ENCODE results near the gene NPAT. TPM values are rescaled to one million over a fixed set of nuclear protein-coding genes. Genes with fewer than 3 reads are reported as not detected.
"Not testable (repeated sequence)": the region's sequence is repeated elsewhere in the genome, so short reads cannot be mapped to it uniquely, and the experiment has no call there.

The NPAT gene
- total RNA-seq, 1 experiment from 2014 or later = 18.6 TPM

GRCh38 chr11:108122166-108122628 lies 100.2 kb downstream of the NPAT start:
- Histone ChIP-seq H3F3A (ENCODE audit: insufficient read depth, low read depth) (no peaks in the 10 kb centered on the region), H3K79me2 (ENCODE audit: low read depth) (peaks cover 19% of the 10 kb centered on the region; the same call in 1 of the 2 replicates), H4K20me1 (ENCODE audit: insufficient read depth) (no peaks in the 10 kb centered on the region), H3K4me2 (peak overlapping the region; percentile 93), H3K4me1 (replicated peaks; ENCODE audit: insufficient read depth) (peaks cover 12% of the 10 kb centered on the region), H3K27ac (no peak overlapping the region), H2AFZ (peak overlapping the region; percentile 99), H3K9me3 (ENCODE audit: insufficient read depth, low read depth) (no peaks in the 10 kb centered on the region), H3K27me3 (ENCODE audit: insufficient read depth, low read depth) (no peaks in the 10 kb centered on the region), H3K9me2 (ENCODE audit: insufficient read depth) (no peaks in the 10 kb centered on the region), H3K36me3 (ENCODE audit: low read depth) (no peaks in the 10 kb centered on the region), H3K4me3 (peak overlapping the region; percentile 92)
- BruUV-seq (replicated peaks) = TSS peak; percentile 38
- intact Hi-C loops (cut with micrococcal nuclease; ENCODE audit: unreplicated experiment) = loop anchor here (5.0 kb wide), 1 partner anchor 470 kb away; the partner anchor contains the start of gene EXPH5
- DNase-seq = no peak
- no peak for TF ChIP-seq EZH2 (IDR thresholded peaks at IDR 0.05; ENCODE audit: low read depth)
- TF ChIP-seq, protein P1, sequence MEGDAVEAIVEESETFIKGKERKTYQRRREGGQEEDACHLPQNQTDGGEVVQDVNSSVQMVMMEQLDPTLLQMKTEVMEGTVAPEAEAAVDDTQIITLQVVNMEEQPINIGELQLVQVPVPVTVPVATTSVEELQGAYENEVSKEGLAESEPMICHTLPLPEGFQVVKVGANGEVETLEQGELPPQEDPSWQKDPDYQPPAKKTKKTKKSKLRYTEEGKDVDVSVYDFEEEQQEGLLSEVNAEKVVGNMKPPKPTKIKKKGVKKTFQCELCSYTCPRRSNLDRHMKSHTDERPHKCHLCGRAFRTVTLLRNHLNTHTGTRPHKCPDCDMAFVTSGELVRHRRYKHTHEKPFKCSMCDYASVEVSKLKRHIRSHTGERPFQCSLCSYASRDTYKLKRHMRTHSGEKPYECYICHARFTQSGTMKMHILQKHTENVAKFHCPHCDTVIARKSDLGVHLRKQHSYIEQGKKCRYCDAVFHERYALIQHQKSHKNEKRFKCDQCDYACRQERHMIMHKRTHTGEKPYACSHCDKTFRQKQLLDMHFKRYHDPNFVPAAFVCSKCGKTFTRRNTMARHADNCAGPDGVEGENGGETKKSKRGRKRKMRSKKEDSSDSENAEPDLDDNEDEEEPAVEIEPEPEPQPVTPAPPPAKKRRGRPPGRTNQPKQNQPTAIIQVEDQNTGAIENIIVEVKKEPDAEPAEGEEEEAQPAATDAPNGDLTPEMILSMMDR (conservative IDR thresholded peaks at IDR 0.05) = no peak
- POLR2A ChIA-PET (ENCODE audit: unreplicated experiment) = no interaction called here
- CTCF ChIA-PET = no interaction called here

- TF ChIP-seq EZH2 (IDR thresholded peaks at IDR 0.05; ENCODE audit: low read depth) = no peak
- TF ChIP-seq, protein P1 (conservative IDR thresholded peaks at IDR 0.05) = peak; percentile 62
- intact Hi-C loops (cut with micrococcal nuclease; ENCODE audit: unreplicated experiment) = loop anchor here (2.0 to 5.0 kb wide), 3 partner anchors 101 to 533 kb away; partner anchors contain the start of genes ATM, EXPH5 and NPAT
- H3K36me3 ChIP-seq (ENCODE audit: low read depth) = no peaks in the 10 kb centered on the region
- ChIA-PET POLR2A (ENCODE audit: unreplicated experiment) (no interaction called here), CTCF (no interaction called here)
- peak; percentile 88 to 94 for DNase-seq
- no peaks in the 10 kb centered on the region for H3F3A ChIP-seq (ENCODE audit: insufficient read depth, low read depth)
- peak within 1 kb of the TSS; percentile 92 for H3K4me3 ChIP-seq
- H2AFZ ChIP-seq = peak within 1 kb of the TSS; percentile 99
- peak within 1 kb of the TSS; percentile 93 for H3K4me2 ChIP-seq
- no peaks in the 10 kb centered on the region for H3K27me3 ChIP-seq (ENCODE audit: insufficient read depth, low read depth)
- no peak within 1 kb of the TSS for H3K27ac ChIP-seq
- H3K9me2 ChIP-seq (ENCODE audit: insufficient read depth) = no peaks in the 10 kb centered on the region
- H3K79me2 ChIP-seq (ENCODE audit: low read depth) = peaks cover 19% of the 10 kb centered on the region; the same call in 1 of the 2 replicates
- no peaks in the 10 kb centered on the region for H3K9me3 ChIP-seq (ENCODE audit: insufficient read depth, low read depth)
- BruUV-seq (replicated peaks) = no TSS peak
- H4K20me1 ChIP-seq (ENCODE audit: insufficient read depth) = no peaks in the 10 kb centered on the region
- H3K4me1 ChIP-seq (replicated peaks; ENCODE audit: insufficient read depth) = peaks cover 12% of the 10 kb centered on the region
Measured at GRCh38 chr11:108121274-108122155, 100.9 kb downstream of the NPAT start, which contains the start of gene ACAT1. TSS of gene ACAT1 (plus strand) at chr11:108121567. CDS start at chr11:108121607, 40 bp downstream.

DNA sequence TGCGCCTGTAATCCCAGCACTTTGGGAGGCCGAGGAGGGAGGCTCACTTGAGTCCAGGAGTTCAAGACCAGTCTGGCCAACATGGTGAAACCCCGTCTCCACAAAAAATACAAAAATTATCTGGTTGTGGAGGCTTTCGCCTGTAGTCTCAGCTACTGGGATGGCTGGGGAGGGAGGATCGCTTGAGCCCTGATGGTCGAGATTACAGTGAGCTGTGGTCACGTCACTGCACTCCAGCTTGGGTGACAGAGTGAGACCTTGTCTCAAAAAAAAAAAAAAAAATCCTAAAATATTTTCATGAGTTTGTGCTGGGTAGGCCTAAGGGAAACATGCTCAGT lies 101.5 kb downstream of the NPAT start:
- POLR2A ChIA-PET (ENCODE audit: unreplicated experiment); CTCF ChIA-PET; H3K9me3 ChIP-seq (ENCODE audit: insufficient read depth, low read depth); DNase-seq; H3F3A ChIP-seq (ENCODE audit: insufficient read depth, low read depth); H3K36me3 ChIP-seq (ENCODE audit: low read depth); H3K9me2 ChIP-seq (ENCODE audit: insufficient read depth); H3K27me3 ChIP-seq (ENCODE audit: insufficient read depth, low read depth); BruUV-seq (replicated peaks); H4K20me1 ChIP-seq (ENCODE audit: insufficient read depth); H3K27ac ChIP-seq: not testable (repeated sequence)
- intact Hi-C loops (cut with micrococcal nuclease; ENCODE audit: unreplicated experiment) = loop anchor here (2.0 to 5.0 kb wide), 3 partner anchors 102 to 534 kb away; partner anchors contain the start of genes ATM, EXPH5 and NPAT
- Histone ChIP-seq H3K4me3 (peak overlapping the region; percentile 92), H3K4me1 (replicated peaks; ENCODE audit: insufficient read depth) (peaks cover 12% of the 10 kb centered on the region), H3K4me2 (peak overlapping the region; percentile 93), H2AFZ (peak overlapping the region; percentile 99), H3K79me2 (ENCODE audit: low read depth) (peaks cover 19% of the 10 kb centered on the region; the same call in 1 of the 2 replicates)
